GM19025 (cell line): ENCODE measurements around the gene MMP25.
"Not testable (repeated sequence)": the region's sequence is repeated elsewhere in the genome, so short reads cannot be mapped to it uniquely, and the experiment has no call there.

Source experiments
- ATAC-seq: cut with Tn5 transposase; IDR thresholded peaks from one replicate; pipeline ENCODE4 v1.9.1; 2021; ENCODE audit warnings: mild to moderate bottlenecking, low read depth, moderate library complexity; ENCODE audit not compliant: unreplicated experiment

The MMP25 gene

DNA sequence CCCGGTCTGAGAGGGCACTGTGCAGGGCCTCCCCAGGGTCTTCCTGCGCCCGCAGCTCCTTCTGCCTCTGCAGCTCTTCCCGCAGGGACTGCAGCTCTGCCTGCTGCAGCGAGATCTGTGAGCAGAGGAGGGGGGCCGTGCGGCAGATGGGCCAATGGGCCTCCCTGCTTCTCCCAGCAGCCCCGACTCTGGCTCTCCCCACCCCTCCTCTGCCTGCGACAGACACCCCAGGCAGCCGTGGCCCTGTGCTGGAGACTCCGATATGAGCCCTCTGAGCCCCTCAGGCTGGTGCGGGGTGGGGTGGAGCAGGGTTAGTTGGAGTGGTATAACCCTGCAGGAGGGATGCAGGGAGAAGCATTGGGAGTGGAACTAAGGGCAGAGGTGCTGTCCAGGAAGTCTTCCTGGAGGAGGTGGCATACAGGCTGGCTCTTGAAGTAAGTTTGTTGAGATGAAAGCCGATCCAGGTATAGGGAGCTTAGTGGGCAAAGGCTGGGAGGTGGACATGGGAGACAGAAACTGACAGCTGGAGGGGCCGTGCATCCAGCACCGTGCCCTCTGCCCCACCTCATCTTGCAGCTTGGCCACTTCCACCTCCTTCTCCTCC lies 17.5 kb upstream of the MMP25 start:
- ATAC-seq: no peak

DNA sequence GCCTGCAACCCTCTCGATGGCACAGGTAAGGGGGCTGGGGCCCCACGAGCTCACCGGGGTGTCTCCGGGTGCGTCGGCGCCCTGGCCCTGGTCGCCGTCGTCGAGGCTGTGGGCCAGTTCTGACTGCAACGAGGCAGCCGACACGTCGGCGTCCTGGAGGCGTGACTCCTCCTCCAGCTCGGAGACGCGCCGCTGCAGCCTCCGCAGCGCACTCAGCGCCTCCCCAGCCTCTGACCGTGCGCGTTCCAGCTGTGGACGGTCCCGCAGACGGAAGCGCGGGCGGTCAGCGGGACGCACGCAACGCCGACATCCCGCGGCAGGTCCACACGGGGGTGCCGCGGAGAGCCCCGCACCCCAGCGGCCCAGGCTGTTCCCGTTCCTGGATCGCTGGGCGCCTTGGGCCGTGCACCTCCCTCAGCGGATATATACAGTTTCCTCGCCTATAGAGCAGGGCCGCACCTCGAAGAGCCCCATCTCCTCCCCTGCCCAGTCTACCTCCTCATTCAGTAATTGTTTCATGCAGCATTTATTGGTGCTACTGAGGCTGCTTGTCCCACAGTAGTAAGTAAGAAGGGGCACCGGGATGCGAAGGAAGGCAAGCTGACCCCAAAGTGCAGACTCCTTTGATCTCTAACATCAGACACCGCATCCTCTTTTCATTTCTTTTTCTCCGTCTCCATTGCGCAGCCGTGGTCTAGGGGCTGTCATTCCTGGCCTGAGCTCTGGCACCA lies 16.7 kb upstream of the MMP25 start:
- no peak for ATAC-seq

GRCh38 chr16:3030222-3031212 lies 15.8 kb upstream of the MMP25 start:
- ATAC-seq: no peak

GRCh38 chr16:3032624-3033023 lies 13.7 kb upstream of the MMP25 start:
- no peak for ATAC-seq

GRCh38 chr16:3035289-3035971 lies 10.9 kb upstream of the MMP25 start:
- no peak for ATAC-seq

DNA sequence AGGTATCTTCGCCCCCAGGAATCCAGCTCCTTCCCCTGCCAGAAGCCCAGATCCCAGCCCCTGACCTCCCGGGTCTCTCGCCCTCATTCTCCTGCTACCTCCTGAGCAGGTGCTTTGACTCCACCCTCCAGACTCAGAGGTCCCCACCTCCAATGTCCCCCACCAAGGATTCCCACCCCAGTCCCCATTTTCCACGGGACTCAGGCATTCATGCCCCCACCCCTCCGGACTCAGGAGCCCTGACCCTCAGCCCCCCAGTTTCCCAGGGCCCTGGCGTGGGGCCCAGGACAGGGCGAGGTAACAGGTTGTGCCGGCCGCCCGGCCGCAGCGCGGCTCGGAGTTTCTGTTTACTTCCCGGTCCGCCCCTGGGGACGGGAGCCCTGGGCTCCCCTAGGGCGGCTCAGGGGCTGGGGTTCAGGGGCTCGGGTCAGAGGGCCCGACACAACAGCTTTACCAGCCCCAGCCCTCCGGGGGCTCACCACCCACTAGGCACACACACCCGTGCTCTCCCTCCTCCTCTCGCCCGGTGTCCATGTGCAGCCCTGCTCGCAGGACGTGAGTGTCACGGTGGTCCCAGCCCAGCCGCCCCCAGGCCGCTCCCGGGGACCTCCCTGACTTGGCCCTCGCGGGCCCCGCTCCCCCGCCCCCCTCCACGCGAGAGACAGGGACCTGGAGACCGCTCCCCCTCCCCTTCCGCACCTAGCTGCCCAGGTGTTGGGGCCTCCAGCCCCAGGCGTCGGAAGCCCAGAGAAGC lies 10.2 kb upstream of the MMP25 start:
- no peak for ATAC-seq

DNA sequence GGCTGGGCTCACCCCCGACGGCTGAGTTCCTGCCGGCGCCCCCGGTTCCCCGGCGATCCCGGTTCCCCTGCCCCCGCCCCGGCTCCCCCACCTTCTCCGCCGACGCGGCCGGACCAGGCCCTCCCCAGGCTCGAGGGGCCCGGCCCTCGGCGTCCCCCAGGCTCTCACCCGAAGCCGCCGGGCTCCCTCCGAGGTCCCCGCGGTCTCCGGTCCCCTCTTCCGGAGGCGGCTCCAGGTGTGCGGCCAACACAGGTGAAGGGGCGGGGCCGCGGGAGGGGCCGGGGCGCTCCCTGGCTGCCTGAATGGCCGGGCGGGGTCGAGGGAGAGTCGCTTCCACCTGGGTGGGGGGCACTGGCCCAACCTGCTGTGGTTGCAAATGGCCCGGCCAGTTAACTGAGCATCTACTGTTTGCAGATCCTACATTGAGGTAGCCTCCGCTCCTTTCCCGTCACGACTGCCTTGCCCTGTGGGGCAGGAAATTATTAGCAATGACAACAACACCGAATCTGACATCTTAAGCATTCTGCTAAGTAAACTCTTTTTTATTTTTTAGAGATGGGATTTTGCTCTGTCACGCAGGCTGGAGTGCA lies 9.5 kb upstream of the MMP25 start, which contains the start of gene BICDL2:
Gene BICDL2 (minus strand): TSS at position 219 of the 590 bp plus-strand sequence. CDS start 1,448 bp downstream, outside the sequence.
- no peak for ATAC-seq

DNA sequence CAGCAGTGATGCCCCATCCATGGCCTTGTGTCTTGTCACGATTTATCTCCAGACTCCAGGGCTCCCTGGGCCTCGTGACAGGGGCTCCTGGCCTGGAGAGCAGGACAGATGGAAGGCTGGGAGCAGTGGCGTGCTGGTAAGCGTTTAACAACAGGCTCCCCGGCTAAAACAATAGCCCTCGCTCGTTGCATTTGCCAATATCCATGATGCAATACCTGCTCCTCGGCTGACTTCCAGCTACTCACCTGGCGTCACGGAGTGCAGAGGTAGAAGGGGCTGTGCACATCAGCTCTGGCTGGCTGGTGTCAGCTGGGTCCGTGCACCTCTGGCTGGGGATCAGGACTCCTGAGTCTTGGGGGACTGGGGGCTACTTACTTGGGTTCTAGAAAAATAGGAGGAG lies 8.1 kb upstream of the MMP25 start:
- ATAC-seq: no peak

- ATAC-seq: no peak
These were observed 7.5 kb upstream of the MMP25 start for GRCh38 chr16:3038896-3039295.

- ATAC-seq: no peak
These were observed 4.0 kb upstream of the MMP25 start for GRCh38 chr16:3042376-3042775.

- ATAC-seq: no peak
These were observed 1.7 kb upstream of the MMP25 start for GRCh38 chr16:3044708-3045107.

DNA sequence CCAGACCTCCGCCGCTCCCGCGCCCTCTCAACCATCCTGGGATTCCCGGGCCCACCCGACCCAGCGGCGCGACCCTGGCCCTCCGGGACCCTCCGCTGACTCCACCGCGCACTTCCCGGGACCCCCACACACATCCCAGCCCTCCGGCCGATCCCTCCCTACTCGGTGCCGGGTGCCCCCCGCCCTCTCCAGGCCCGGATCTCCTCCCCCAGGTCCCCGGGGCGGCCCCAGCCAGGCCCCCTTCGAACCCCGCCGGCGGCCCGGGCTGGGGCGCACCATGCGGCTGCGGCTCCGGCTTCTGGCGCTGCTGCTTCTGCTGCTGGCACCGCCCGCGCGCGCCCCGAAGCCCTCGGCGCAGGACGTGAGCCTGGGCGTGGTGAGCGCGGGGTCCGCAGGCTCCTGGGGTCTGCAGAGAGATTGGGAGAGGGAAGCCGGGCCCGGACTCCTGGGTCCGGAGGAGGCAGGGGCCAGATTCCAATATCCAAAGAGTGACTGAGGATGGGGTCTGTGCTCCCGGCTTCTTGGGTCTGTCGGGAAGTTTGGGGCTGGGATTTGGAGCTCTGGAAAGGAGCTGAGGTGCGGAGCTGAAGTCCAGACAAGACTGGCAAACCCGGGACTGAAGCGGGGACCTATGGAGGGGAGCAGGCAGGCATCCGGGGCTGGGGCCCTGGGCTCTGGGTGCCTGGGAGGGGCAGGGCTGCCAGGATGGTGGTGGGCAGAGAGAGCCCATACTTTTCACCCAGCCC lies 453 bp downstream of the MMP25 start:
- ATAC-seq: no peak

DNA sequence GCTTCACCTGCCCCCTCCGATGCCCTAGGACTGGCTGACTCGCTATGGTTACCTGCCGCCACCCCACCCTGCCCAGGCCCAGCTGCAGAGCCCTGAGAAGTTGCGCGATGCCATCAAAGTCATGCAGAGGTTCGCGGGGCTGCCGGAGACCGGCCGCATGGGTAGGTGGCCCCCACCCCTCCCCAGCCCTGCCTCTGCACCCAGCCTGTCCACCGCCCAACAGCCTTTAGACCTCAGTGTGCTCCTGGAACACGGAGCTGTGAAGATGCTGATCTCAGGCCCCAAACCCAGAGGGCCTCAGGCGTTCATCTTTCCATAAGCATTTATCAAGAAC lies 993 bp downstream of the MMP25 start:
- ATAC-seq: no peak

DNA sequence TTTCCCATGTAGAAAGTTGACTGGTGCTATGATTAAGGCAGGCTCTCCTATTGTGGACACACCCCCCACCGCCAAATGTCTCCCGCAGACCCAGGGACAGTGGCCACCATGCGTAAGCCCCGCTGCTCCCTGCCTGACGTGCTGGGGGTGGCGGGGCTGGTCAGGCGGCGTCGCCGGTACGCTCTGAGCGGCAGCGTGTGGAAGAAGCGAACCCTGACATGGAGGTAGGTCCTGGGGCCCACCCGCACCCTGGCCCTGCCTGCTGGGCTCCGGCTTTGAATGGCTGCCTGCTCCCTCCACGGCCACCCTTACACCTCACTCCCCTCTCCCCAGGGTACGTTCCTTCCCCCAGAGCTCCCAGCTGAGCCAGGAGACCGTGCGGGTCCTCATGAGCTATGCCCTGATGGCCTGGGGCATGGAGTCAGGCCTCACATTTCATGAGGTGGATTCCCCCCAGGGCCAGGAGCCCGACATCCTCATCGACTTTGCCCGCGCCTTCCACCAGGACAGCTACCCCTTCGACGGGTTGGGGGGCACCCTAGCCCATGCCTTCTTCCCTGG lies 3.6 kb downstream of the MMP25 start:
- ATAC-seq: no peak

GRCh38 chr16:3050487-3050886 lies 4.1 kb downstream of the MMP25 start:
- no peak for ATAC-seq

DNA sequence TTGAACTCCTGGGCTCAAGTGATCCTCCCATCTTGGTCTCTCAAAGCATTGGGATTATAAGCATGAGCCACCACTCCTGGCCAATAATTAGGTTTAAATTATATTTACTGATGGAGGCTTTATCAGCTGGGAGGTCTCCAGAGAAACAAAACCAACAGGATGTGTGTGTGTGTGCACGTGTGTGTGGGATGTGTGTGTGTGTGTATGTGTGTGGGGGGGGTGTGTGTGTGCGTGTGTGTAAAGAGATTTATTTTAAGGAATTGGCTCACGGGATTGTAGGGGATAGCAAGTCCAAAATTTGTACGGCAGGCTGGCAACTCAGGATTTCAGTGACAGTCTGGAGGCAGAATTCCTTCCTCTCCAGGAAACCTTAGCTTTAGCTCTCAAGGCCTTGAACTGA lies 4.6 kb downstream of the MMP25 start:
- no peak for ATAC-seq

DNA sequence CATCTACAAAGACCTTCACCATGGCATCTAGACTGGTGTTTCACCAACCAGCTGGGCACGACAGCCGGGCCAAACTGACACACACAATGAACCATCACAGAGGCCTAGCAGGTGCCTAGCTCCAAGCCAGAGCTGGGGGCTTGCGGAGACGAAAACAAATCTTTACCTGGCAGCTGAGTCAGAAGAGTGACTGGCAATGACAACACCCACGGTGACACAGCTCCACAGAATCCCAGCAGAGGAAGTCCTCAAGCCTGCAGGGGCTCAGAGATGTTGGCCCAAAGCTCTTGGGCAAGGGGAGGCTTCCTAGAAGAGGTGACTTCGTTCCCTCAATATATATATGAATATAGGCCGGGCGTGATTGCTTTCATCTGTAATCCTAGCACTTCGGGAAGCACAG lies 5.1 kb downstream of the MMP25 start:
- ATAC-seq: no peak

DNA sequence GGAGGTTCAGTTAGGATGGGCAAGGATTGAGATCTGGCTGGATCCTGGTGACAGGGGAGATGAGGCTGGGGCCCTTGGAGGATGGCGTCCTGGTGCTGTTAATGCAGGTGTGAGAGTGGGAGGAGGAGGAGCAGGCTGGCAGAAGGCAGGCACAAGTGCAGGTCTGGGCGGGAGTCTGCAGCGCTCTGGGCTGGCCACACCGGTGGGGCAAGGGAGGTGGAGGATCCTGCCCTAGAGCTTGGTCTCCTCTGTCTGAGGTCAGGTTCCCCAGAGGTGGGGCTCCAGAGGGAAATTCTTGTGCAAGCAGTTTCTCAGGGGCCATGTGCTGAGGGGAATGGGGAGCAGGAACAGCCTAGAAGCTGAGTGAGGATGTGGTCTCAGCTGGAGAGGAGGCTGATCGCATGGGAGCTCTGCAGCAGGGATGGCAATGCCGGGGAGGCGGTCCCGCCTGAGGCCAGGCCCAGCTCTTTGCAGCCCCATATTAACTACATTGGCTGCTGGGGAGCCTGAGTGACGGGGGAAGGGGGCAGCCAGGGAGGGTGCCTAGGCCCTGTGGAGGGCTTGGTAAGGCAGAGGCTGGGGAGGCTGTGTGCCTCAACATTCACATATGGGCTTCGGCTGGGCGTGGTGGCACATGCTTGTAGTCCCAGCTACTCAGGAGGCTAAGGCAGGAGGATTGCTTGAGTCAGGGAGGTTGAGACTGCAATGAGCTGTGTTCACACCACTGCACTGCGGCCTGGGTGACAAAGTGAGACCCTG lies 6.4 kb downstream of the MMP25 start:
- not testable (repeated sequence) for ATAC-seq
